Measurements from ENCODE around the gene EZR. TPM values are rescaled to one million over a fixed set of nuclear protein-coding genes. Genes with fewer than 3 reads are reported as not detected.

Gene EZR
- total RNA-seq, 2 donors from 2014 or later: 76.8 to 103 TPM

GRCh38 chr6:158799051-158799792 is 19.9 kb downstream of the EZR start:
- TF ChIP-seq CTCF (IDR thresholded peaks at IDR 0.05): peak in 5 of 7 experiments; percentile 16 to 59 (median 55)
- peak in 2 of 3 donors; percentile 39 to 40 for TF ChIP-seq POLR2A (IDR thresholded peaks at IDR 0.05)
- intact Hi-C loops (cut with DNase I): no loop called here
- Histone ChIP-seq H3K4me1 (peaks cover 95% of the 10 kb centered on the region), H3K27me3 (no peaks in the 10 kb centered on the region), H3K27ac (peak overlapping the region; percentile 60 to 94 (median 92)), H3K36me3 (replicated peaks in 1 of 2; ENCODE audit: insufficient read depth in 1 of 2, low read depth in 2 of 2) (no peaks in the 10 kb centered on the region), H3K4me3 (no peak overlapping the region), H3K9me3 (no peaks in the 10 kb centered on the region)
- ATAC-seq (peak; percentile 85), DNase-seq (peak; percentile 86 to 96 (median 90))
- WGBS, 2 donors: 8 to 21% methylated on average over 11 of the region's 11 CpGs

- DNase-seq: no peak
- H3K36me3 ChIP-seq (replicated peaks in 1 of 2; ENCODE audit: insufficient read depth in 1 of 2, low read depth in 2 of 2): no peaks in the 10 kb centered on the region
- H3K9me3 ChIP-seq: no peaks in the 10 kb centered on the region
- H3K27ac ChIP-seq: peak overlapping the region; percentile 60 to 94 (median 92)
- WGBS, 2 donors: 86 to 90% methylated on average over 8 of the region's 8 CpGs
- no peak overlapping the region for H3K4me3 ChIP-seq
- no peaks in the 10 kb centered on the region for H3K27me3 ChIP-seq
- H3K4me1 ChIP-seq: peaks cover 97% of the 10 kb centered on the region
- intact Hi-C loops (cut with DNase I): no loop called here
- no peak for TF ChIP-seq CTCF (IDR thresholded peaks at IDR 0.05)
- TF ChIP-seq POLR2A (IDR thresholded peaks at IDR 0.05): no peak
- no peak for ATAC-seq
These were observed 20.9 kb downstream of the EZR start for GRCh38 chr6:158798311-158798710.

GRCh38 chr6:158797331-158798310 is 21.5 kb downstream of the EZR start:
- WGBS, 2 donors: 10 to 22% methylated on average over 3 of the region's 3 CpGs
- peak overlapping the region in 3 of 4 donors; percentile 91 to 94 (median 93) for H3K27ac ChIP-seq
- H3K36me3 ChIP-seq (replicated peaks in 1 of 2; ENCODE audit: insufficient read depth in 1 of 2, low read depth in 2 of 2): no peaks in the 10 kb centered on the region
- no peaks in the 10 kb centered on the region for H3K27me3 ChIP-seq
- intact Hi-C loops (cut with DNase I): no loop called here
- H3K4me3 ChIP-seq: no peak overlapping the region
- ATAC-seq (no peak), DNase-seq (peak in 1 of 4 donors; percentile 5)
- peaks cover 96% of the 10 kb centered on the region for H3K4me1 ChIP-seq
- H3K9me3 ChIP-seq: no peaks in the 10 kb centered on the region
- no peak for TF ChIP-seq POLR2A (IDR thresholded peaks at IDR 0.05)

GRCh38 chr6:158796353-158796752 is 22.8 kb downstream of the EZR start:
- Histone ChIP-seq H3K4me1 (peaks cover 91% of the 10 kb centered on the region), H3K27ac (peak overlapping the region; percentile 7 to 93 (median 24)), H3K36me3 (replicated peaks in 1 of 2; ENCODE audit: insufficient read depth in 1 of 2, low read depth in 2 of 2) (no peaks in the 10 kb centered on the region), H3K9me3 (no peaks in the 10 kb centered on the region), H3K27me3 (no peaks in the 10 kb centered on the region), H3K4me3 (no peak overlapping the region)
- ATAC-seq (no peak), DNase-seq (no peak)
- 89 to 96% methylated on average over 3 of the region's 3 CpGs for WGBS, 2 donors
- no peak for TF ChIP-seq CTCF (IDR thresholded peaks at IDR 0.05)
- intact Hi-C loops (cut with DNase I): no loop called here

- no peak for TF ChIP-seq POLR2A (IDR thresholded peaks at IDR 0.05)
- TF ChIP-seq CTCF (IDR thresholded peaks at IDR 0.05): no peak
- peak in 1 of 4 donors; percentile 9 for DNase-seq
- Histone ChIP-seq H3K27ac (peak overlapping the region in 3 of 4 donors; percentile 20 to 93 (median 29)), H3K4me3 (no peak overlapping the region), H3K36me3 (replicated peaks in 1 of 2; ENCODE audit: insufficient read depth in 1 of 2, low read depth in 2 of 2) (no peaks in the 10 kb centered on the region), H3K9me3 (no peaks in the 10 kb centered on the region), H3K4me1 (peaks cover 83% of the 10 kb centered on the region), H3K27me3 (no peaks in the 10 kb centered on the region)
- intact Hi-C loops (cut with DNase I): no loop called here
- no peak for ATAC-seq
- 73 to 75% methylated on average over 3 to 5 of the region's 5 CpGs for WGBS, 2 donors
These were observed 23.7 kb downstream of the EZR start for GRCh38 chr6:158795516-158795915.
